Measurements from ENCODE around the gene FREY1. TPM values are rescaled to one million over a fixed set of nuclear protein-coding genes. Genes with fewer than 3 reads are reported as not detected.

The FREY1 gene
- total RNA-seq, 2 donors from 2014 or later, result 0.47 to 0.50 TPM

GRCh38 chr11:45930031-45930794 lies 23.1 kb upstream of the FREY1 start:
- intact Hi-C loops (cut with DNase I), result no loop called here
- DNase-seq (no peak), ATAC-seq (peak; percentile 54 to 59)

GRCh38 chr11:45929486-45930030 lies 22.5 kb upstream of the FREY1 start:
- intact Hi-C loops (cut with DNase I), result no loop called here
- DNase-seq (no peak), ATAC-seq (peak in 1 of 2 donors; percentile 4)

- ATAC-seq, result no peak
- intact Hi-C loops (cut with DNase I), result no loop called here
- DNase-seq, result no peak
Measured at GRCh38 chr11:45928535-45929215, 21.6 kb upstream of the FREY1 start.

GRCh38 chr11:45927684-45928413 lies 20.8 kb upstream of the FREY1 start:
- ATAC-seq (no peak), DNase-seq (no peak)
- intact Hi-C loops (cut with DNase I), result no loop called here

GRCh38 chr11:45927332-45927683 lies 20.2 kb upstream of the FREY1 start:
- ATAC-seq, result no peak
- intact Hi-C loops (cut with DNase I), result no loop called here
- no peak for DNase-seq

- DNase-seq (no peak), ATAC-seq (no peak)
- intact Hi-C loops (cut with DNase I), result no loop called here
Measured at GRCh38 chr11:45926536-45927331, 19.7 kb upstream of the FREY1 start.

GRCh38 chr11:45926001-45926401 lies 18.9 kb upstream of the FREY1 start:
- no peak for ATAC-seq
- no peak for DNase-seq
- intact Hi-C loops (cut with DNase I), result no loop called here

GRCh38 chr11:45925550-45925949 lies 18.5 kb upstream of the FREY1 start:
- DNase-seq, result no peak
- ATAC-seq, result no peak
- intact Hi-C loops (cut with DNase I), result no loop called here

GRCh38 chr11:45924927-45925326 lies 17.9 kb upstream of the FREY1 start:
- DNase-seq, result no peak
- ATAC-seq, result no peak
- intact Hi-C loops (cut with DNase I), result no loop called here

GRCh38 chr11:45924036-45924915 lies 17.2 kb upstream of the FREY1 start:
- intact Hi-C loops (cut with DNase I), result no loop called here
- DNase-seq, result no peak
- no peak for ATAC-seq

GRCh38 chr11:45922425-45923082 lies 15.5 kb upstream of the FREY1 start, which contains the start of gene LARGE2:
LARGE2 (plus strand) TSS chr11:45922656; CDS start chr11:45922883, 227 bp downstream.
- intact Hi-C loops (cut with DNase I), result no loop called here
- no peak for ATAC-seq
- DNase-seq, result no peak

- DNase-seq (no peak), ATAC-seq (no peak)
- intact Hi-C loops (cut with DNase I), result no loop called here
Measured at GRCh38 chr11:45921561-45922424, 14.7 kb upstream of the FREY1 start.

- ATAC-seq, result no peak
- intact Hi-C loops (cut with DNase I), result no loop called here
- DNase-seq, result peak; percentile 10
Measured at GRCh38 chr11:45920531-45921477, 13.7 kb upstream of the FREY1 start.

- intact Hi-C loops (cut with DNase I), result no loop called here
Measured at GRCh38 chr11:45919806-45920530, 12.9 kb upstream of the FREY1 start.

More at GRCh38 chr11:45919806-45920530, 12.9 kb upstream of the FREY1 start:
- ATAC-seq, result no peak
- DNase-seq, result peak; percentile 30

All from left cardiac atrium (tissue), 4 donors.